OCI-LY3 (cell line): ENCODE data around the gene CMKLR1.

Source experiments
- H2AFZ ChIP-seq: fragments of 200-600, 300-600 bp; shearing (Covaris generic); 2 replicates; pipeline ENCODE4 v1.6.0; 2014; ENCODE audit warnings: antibody characterized with exemption, low read depth, low read length
- H3K27ac ChIP-seq: fragments of 200-600, 300-600 bp; sonication (generic); 2 replicates; pipeline ENCODE4 v1.5.1; 2014; ENCODE audit warnings: mild to moderate bottlenecking, low read length, moderate library complexity, mixed read lengths
- H3K27me3 ChIP-seq: fragments of 200-600, 300-600 bp; sonication (generic); 2 replicates; pipeline ENCODE4 v1.6.1; 2014; ENCODE audit warnings: low read depth, low read length, mixed read lengths
- H3K36me3 ChIP-seq: fragments of 200-600, 300-600 bp; sonication (generic); replicated peaks from 2 replicates; pipeline ENCODE3; 2014; ENCODE audit warnings: low read depth, low read length, mixed read lengths
- H3K4me1 ChIP-seq: fragments of 300-600, 200-600 bp; sonication (generic); 2 replicates; pipeline ENCODE4 v1.6.1; 2014; ENCODE audit warnings: low read length, mixed read lengths
- H3K4me2 ChIP-seq: fragments of 200-600, 300-600 bp; sonication (generic); 2 replicates; pipeline ENCODE4 v1.6.1; 2014; ENCODE audit warnings: low read length, mixed read lengths
- H3K4me3 ChIP-seq: fragments of 300-600, 200-600 bp; sonication (generic); 2 replicates; pipeline ENCODE4 v1.5.1; 2014; ENCODE audit warnings: antibody characterized with exemption, mild to moderate bottlenecking, low read length, moderate library complexity
- H3K79me2 ChIP-seq: fragments of 300-600, 200-600 bp; shearing (Covaris generic); 2 replicates; pipeline ENCODE4 v1.6.1; 2014; ENCODE audit warnings: mild to moderate bottlenecking, low read length, mixed read lengths
- H3K9ac ChIP-seq: fragments of 300-600, 200-600 bp; shearing (Covaris generic); 2 replicates; pipeline ENCODE4 v1.6.0; 2014; ENCODE audit warnings: mild to moderate bottlenecking, low read length, moderate library complexity
- H3K9me3 ChIP-seq: fragments of 200-600, 300-600 bp; shearing (Covaris generic); 2 replicates; pipeline ENCODE4 v1.6.1; 2014; ENCODE audit warnings: low read length, mixed read lengths; ENCODE audit not compliant: insufficient read depth
- H4K20me1 ChIP-seq: fragments of 200-600, 300-600 bp; sonication (generic); 2 replicates; pipeline ENCODE4 v1.6.1; 2016; ENCODE audit warnings: low read length, mixed read lengths; ENCODE audit not compliant: insufficient read depth
- CTCF ChIP-seq: fragments of 200-600, 300-600 bp; sonication (generic); IDR thresholded peaks from 2 replicates; pipeline ENCODE4 v1.5.1; 2014; ENCODE audit warnings: antibody characterized with exemption, low read length, low read depth
- EZH2phosphoT487 ChIP-seq: fragments of 200-600 bp; shearing (Covaris generic); IDR thresholded peaks from 2 replicates; pipeline ENCODE4 v1.6.1; 2018; ENCODE audit warnings: antibody characterized with exemption, mixed run types, low read depth

CMKLR1 gene

GRCh38 chr12:108315486-108316105 lies 23.5 kb downstream of the CMKLR1 start:
- TF ChIP-seq CTCF (no peak), EZH2phosphoT487 (no peak)
- no peak overlapping the region for H3K27ac ChIP-seq
- no peaks in the 10 kb centered on the region for H3K79me2 ChIP-seq
- H3K4me2 ChIP-seq, result no peak overlapping the region
- no peak overlapping the region for H3K4me3 ChIP-seq
- no peak overlapping the region for H2AFZ ChIP-seq
- no peaks in the 10 kb centered on the region for H4K20me1 ChIP-seq
- H3K27me3 ChIP-seq, result peaks cover 25% of the 10 kb centered on the region
- H3K36me3 ChIP-seq, result no peaks in the 10 kb centered on the region
- peaks cover 45% of the 10 kb centered on the region for H3K4me1 ChIP-seq
- H3K9me3 ChIP-seq, result no peaks in the 10 kb centered on the region
- no peak overlapping the region for H3K9ac ChIP-seq

GRCh38 chr12:108313606-108314351 lies 25.3 kb downstream of the CMKLR1 start:
- Histone ChIP-seq H3K4me2 (peak overlapping the region; percentile 45), H3K9ac (no peak overlapping the region), H2AFZ (peak overlapping the region; percentile 24; the same call in 1 of the 2 replicates)

GRCh38 chr12:108313241-108313605 lies 25.9 kb downstream of the CMKLR1 start:
- Histone ChIP-seq H3K4me2 (no peak overlapping the region), H3K36me3 (no peaks in the 10 kb centered on the region), H4K20me1 (no peaks in the 10 kb centered on the region; the same call in 1 of the 2 replicates), H3K79me2 (no peaks in the 10 kb centered on the region), H3K27ac (no peak overlapping the region), H3K9ac (no peak overlapping the region), H2AFZ (no peak overlapping the region), H3K4me3 (no peak overlapping the region), H3K9me3 (no peaks in the 10 kb centered on the region), H3K4me1 (peaks cover 52% of the 10 kb centered on the region), H3K27me3 (peaks cover 38% of the 10 kb centered on the region)
- TF ChIP-seq CTCF (no peak), EZH2phosphoT487 (no peak)

More at GRCh38 chr12:108313606-108314351, 25.3 kb downstream of the CMKLR1 start:
- peaks cover 39% of the 10 kb centered on the region for H3K27me3 ChIP-seq
- TF ChIP-seq CTCF, result no peak
- no peak for TF ChIP-seq EZH2phosphoT487
- no peaks in the 10 kb centered on the region for H3K36me3 ChIP-seq
- H4K20me1 ChIP-seq, result no peaks in the 10 kb centered on the region; the same call in 1 of the 2 replicates
- no peaks in the 10 kb centered on the region for H3K9me3 ChIP-seq
- no peak overlapping the region for H3K27ac ChIP-seq
- H3K4me1 ChIP-seq, result peaks cover 52% of the 10 kb centered on the region
- H3K79me2 ChIP-seq, result no peaks in the 10 kb centered on the region
- H3K4me3 ChIP-seq, result no peak overlapping the region

- Histone ChIP-seq H2AFZ (no peak overlapping the region), H3K4me3 (no peak overlapping the region), H3K79me2 (no peaks in the 10 kb centered on the region), H3K4me2 (0 out of 2 replicates have a peak overlapping the region, but pooled peaks have one; percentile 1), H3K36me3 (no peaks in the 10 kb centered on the region), H3K4me1 (peaks cover 52% of the 10 kb centered on the region), H3K27ac (no peak overlapping the region), H4K20me1 (no peaks in the 10 kb centered on the region; the same call in 1 of the 2 replicates), H3K9me3 (no peaks in the 10 kb centered on the region), H3K27me3 (peaks cover 42% of the 10 kb centered on the region), H3K9ac (no peak overlapping the region)
- TF ChIP-seq CTCF (no peak), EZH2phosphoT487 (no peak)
Observed at GRCh38 chr12:108312693-108313189, 26.4 kb downstream of the CMKLR1 start.
